ENCODE results near the gene TRMT44. TPM values are rescaled to one million over a fixed set of nuclear protein-coding genes. Genes with fewer than 3 reads are reported as not detected.

The TRMT44 gene
- polyA plus RNA-seq, 1 experiment = 7.0 TPM

GRCh38 chr4:8515316-8516060 is 74.9 kb downstream of the TRMT44 start:
- no peak overlapping the region for H3K4me3 ChIP-seq (ENCODE audit: low read depth, low read length)
- ChIA-PET POLR2A (no interaction called here), CTCF (no interaction called here)
- H3K9me3 ChIP-seq (ENCODE audit: control insufficient read depth, insufficient read depth, low read length) = peaks cover 3% of the 10 kb centered on the region; the same call in 1 of the 2 replicates
- no peak for TF ChIP-seq CTCF (IDR thresholded peaks at IDR 0.05; ENCODE audit: low read depth, low read length)
- no peak overlapping the region for H3K27ac ChIP-seq (ENCODE audit: low read depth, low read length)
- DNase-seq (ENCODE audit: low read depth, low spot score) = no peak
- H3K27me3 ChIP-seq (ENCODE audit: control insufficient read depth, insufficient read depth, low read length) = peaks cover 5% of the 10 kb centered on the region

GRCh38 chr4:8516061-8516573 is 75.5 kb downstream of the TRMT44 start:
- no peak overlapping the region for H3K27ac ChIP-seq (ENCODE audit: low read depth, low read length)
- CTCF ChIA-PET = no interaction called here

GRCh38 chr4:8516996-8517550 is 76.5 kb downstream of the TRMT44 start:
- CTCF ChIA-PET = no interaction called here
- no peak overlapping the region for H3K27ac ChIP-seq (ENCODE audit: low read depth, low read length)

More at GRCh38 chr4:8516061-8516573, 75.5 kb downstream of the TRMT44 start:
- no peak overlapping the region for H3K4me3 ChIP-seq (ENCODE audit: low read depth, low read length)
- POLR2A ChIA-PET = no interaction called here
- DNase-seq (ENCODE audit: low read depth, low spot score) = no peak
- H3K27me3 ChIP-seq (ENCODE audit: control insufficient read depth, insufficient read depth, low read length) = peaks cover 5% of the 10 kb centered on the region
- peaks cover 3% of the 10 kb centered on the region; the same call in 1 of the 2 replicates for H3K9me3 ChIP-seq (ENCODE audit: control insufficient read depth, insufficient read depth, low read length)
- TF ChIP-seq CTCF (IDR thresholded peaks at IDR 0.05; ENCODE audit: low read depth, low read length) = no peak

GRCh38 chr4:8517946-8518345 is 77.4 kb downstream of the TRMT44 start:
- H3K27me3 ChIP-seq (ENCODE audit: control insufficient read depth, insufficient read depth, low read length) = peaks cover 5% of the 10 kb centered on the region
- POLR2A ChIA-PET = no interaction called here
- peaks cover 15% of the 10 kb centered on the region for H3K9me3 ChIP-seq (ENCODE audit: control insufficient read depth, insufficient read depth, low read length)
- CTCF ChIA-PET = no interaction called here
- no peak for TF ChIP-seq CTCF (IDR thresholded peaks at IDR 0.05; ENCODE audit: low read depth, low read length)
- no peak overlapping the region for H3K4me3 ChIP-seq (ENCODE audit: low read depth, low read length)
- no peak overlapping the region for H3K27ac ChIP-seq (ENCODE audit: low read depth, low read length)
- DNase-seq (ENCODE audit: low read depth, low spot score) = no peak

More at GRCh38 chr4:8516996-8517550, 76.5 kb downstream of the TRMT44 start:
- no peak for TF ChIP-seq CTCF (IDR thresholded peaks at IDR 0.05; ENCODE audit: low read depth, low read length)
- Histone ChIP-seq H3K4me3 (ENCODE audit: low read depth, low read length) (no peak overlapping the region), H3K9me3 (ENCODE audit: control insufficient read depth, insufficient read depth, low read length) (peaks cover 12% of the 10 kb centered on the region), H3K27me3 (ENCODE audit: control insufficient read depth, insufficient read depth, low read length) (peaks cover 7% of the 10 kb centered on the region)
- no peak for DNase-seq (ENCODE audit: low read depth, low spot score)
- POLR2A ChIA-PET = no interaction called here

All from AG04450 (cell line).